MM.1S (cell line): ENCODE data around the gene MLLT1.

Experiments used
- DNase-seq: peaks from one replicate; pipeline ENCODE4 v3.0.0-alpha.2; 2015
- H2AFZ ChIP-seq: fragments of 300-600 bp; sonication (generic); 2 replicates; pipeline ENCODE4 v1.6.0; 2016; ENCODE audit warnings: antibody characterized with exemption, low read length
- H3F3A ChIP-seq: fragments of 300-600 bp; sonication (generic); 2 replicates; pipeline ENCODE4 v1.6.1; 2016; ENCODE audit warnings: mild to moderate bottlenecking, antibody characterized with exemption, low read length, moderate library complexity, mixed read lengths; ENCODE audit not compliant: insufficient read depth
- H3K27ac ChIP-seq: fragments of 300-600 bp; sonication (generic); 2 replicates; pipeline ENCODE4 v1.5.1; 2016; ENCODE audit warnings: mild to moderate bottlenecking, low read length
- H3K27me3 ChIP-seq: fragments of 300-600 bp; sonication (generic); replicated peaks from 2 replicates; pipeline ENCODE4 v1.6.0; 2016; ENCODE audit warnings: low read length; ENCODE audit not compliant: insufficient read depth
- H3K36me3 ChIP-seq: fragments of 300-600 bp; sonication (generic); replicated peaks from 2 replicates; pipeline ENCODE4 v1.6.1; 2016; ENCODE audit warnings: mild to moderate bottlenecking, low read length, mixed read lengths; ENCODE audit not compliant: insufficient read depth
- H3K4me1 ChIP-seq: fragments of 300-600 bp; sonication (generic); 2 replicates; pipeline ENCODE4 v1.6.1; 2016; ENCODE audit warnings: low read length, mixed read lengths
- H3K4me2 ChIP-seq: fragments of 300-600 bp; sonication (generic); 2 replicates; pipeline ENCODE4 v1.6.0; 2016; ENCODE audit warnings: low read depth, low read length
- H3K4me3 ChIP-seq: fragments of 300-600 bp; sonication (generic); 2 replicates; pipeline ENCODE4 v1.5.1; 2016; ENCODE audit warnings: low read length, mixed read lengths
- H3K79me2 ChIP-seq: fragments of 300-600 bp; sonication (generic); 2 replicates; pipeline ENCODE4 v1.6.1; 2016; ENCODE audit warnings: mixed run types, low read length, mixed read lengths
- H3K9ac ChIP-seq: fragments of 300-600 bp; sonication (generic); 2 replicates; pipeline ENCODE4 v1.6.1; 2016; ENCODE audit warnings: low read length, mixed read lengths
- H3K9me2 ChIP-seq: fragments of 300-600 bp; sonication (generic); replicated peaks from 2 replicates; pipeline ENCODE4 v1.6.1; 2016; ENCODE audit warnings: mild to moderate bottlenecking, low read length, mixed read lengths; ENCODE audit not compliant: insufficient read depth
- H3K9me3 ChIP-seq: fragments of 300-600 bp; sonication (generic); replicated peaks from 2 replicates; pipeline ENCODE4 v1.6.1; 2016; ENCODE audit warnings: mild to moderate bottlenecking, low read length, mixed read lengths; ENCODE audit not compliant: insufficient read depth
- H4K20me1 ChIP-seq: fragments of 300-600 bp; sonication (generic); 2 replicates; pipeline ENCODE4 v1.6.1; 2016; ENCODE audit warnings: mild to moderate bottlenecking, low read length, moderate library complexity, mixed read lengths; ENCODE audit not compliant: insufficient read depth
- CTCF ChIP-seq: fragments of 300-600 bp; sonication (generic); IDR thresholded peaks from 2 replicates; pipeline ENCODE4 v1.5.1; 2016; ENCODE audit warnings: antibody characterized with exemption, low read length, mixed read lengths
- EZH2 ChIP-seq: fragments of 300-600 bp; sonication (generic); optimal IDR thresholded peaks from 2 replicates; pipeline ENCODE3; 2017; ENCODE audit warnings: low read depth, mild to moderate bottlenecking, antibody characterized with exemption, low read length, mixed read lengths
- EZH2phosphoT487 ChIP-seq: fragments of 300-600 bp; sonication (generic); IDR thresholded peaks from 2 replicates; pipeline ENCODE4 v1.6.1; 2018; ENCODE audit warnings: antibody characterized with exemption, low read length

MLLT1 gene

GRCh38 chr19:6220385-6221191 is 59.2 kb downstream of the MLLT1 start:
- no peaks in the 10 kb centered on the region for H3K9me3 ChIP-seq
- H3K9ac ChIP-seq = no peak overlapping the region
- peaks cover 12% of the 10 kb centered on the region for H3K79me2 ChIP-seq
- no peaks in the 10 kb centered on the region for H3K4me1 ChIP-seq
- no peak for TF ChIP-seq EZH2
- no peak for TF ChIP-seq CTCF
- no peak for TF ChIP-seq EZH2phosphoT487
- no peak overlapping the region for H3K4me2 ChIP-seq
- no peaks in the 10 kb centered on the region for H4K20me1 ChIP-seq
- no peaks in the 10 kb centered on the region for H3K27me3 ChIP-seq
- H3K36me3 ChIP-seq = no peaks in the 10 kb centered on the region
- DNase-seq = no peak
- no peak overlapping the region for H3K4me3 ChIP-seq
- no peaks in the 10 kb centered on the region for H3F3A ChIP-seq
- no peak overlapping the region for H3K27ac ChIP-seq
- H2AFZ ChIP-seq = no peak overlapping the region
- H3K9me2 ChIP-seq = no peaks in the 10 kb centered on the region

DNA sequence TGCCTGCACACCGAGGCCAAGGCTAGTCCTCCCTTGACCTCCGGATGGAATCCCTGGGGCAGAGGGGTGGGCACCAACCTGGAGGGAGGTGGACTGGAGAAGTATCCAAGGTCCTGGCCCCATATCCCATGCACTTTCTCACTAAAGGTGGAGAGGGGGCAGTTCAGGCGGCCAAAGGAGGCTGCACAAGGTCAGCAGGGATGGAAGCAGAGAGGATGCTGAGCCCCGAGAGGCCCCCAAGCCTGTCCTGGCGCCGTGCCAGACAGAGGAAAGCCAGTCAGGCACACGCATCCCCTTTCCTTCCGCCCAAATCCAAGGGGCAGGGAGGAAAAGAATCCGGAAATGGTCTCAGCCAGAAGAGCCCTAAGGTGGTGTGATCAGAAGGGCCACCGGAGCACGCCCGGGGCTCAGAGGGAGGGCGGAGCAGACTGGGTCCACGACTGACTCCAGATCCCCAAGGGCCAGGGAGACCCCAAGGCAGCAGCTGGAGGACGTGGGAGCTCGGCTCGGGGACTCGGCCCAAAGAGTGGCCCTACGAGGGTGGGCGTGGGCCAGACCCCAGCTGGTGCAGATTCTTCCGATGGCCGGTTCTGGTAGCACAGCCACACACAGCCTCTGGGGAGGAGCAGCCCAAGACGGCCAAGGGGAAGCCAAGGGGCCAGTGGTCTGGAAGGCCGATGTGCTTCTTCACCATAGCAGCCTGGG is 60.0 kb downstream of the MLLT1 start:
- Histone ChIP-seq H3K4me3 (no peak overlapping the region), H3K27ac (no peak overlapping the region), H3K9ac (no peak overlapping the region), H3K4me2 (no peak overlapping the region), H4K20me1 (no peaks in the 10 kb centered on the region), H3F3A (no peaks in the 10 kb centered on the region), H3K27me3 (no peaks in the 10 kb centered on the region), H3K9me2 (no peaks in the 10 kb centered on the region), H3K4me1 (no peaks in the 10 kb centered on the region), H3K36me3 (no peaks in the 10 kb centered on the region), H3K79me2 (peaks cover 7% of the 10 kb centered on the region), H3K9me3 (no peaks in the 10 kb centered on the region), H2AFZ (no peak overlapping the region)
- no peak for TF ChIP-seq EZH2phosphoT487
- TF ChIP-seq CTCF = no peak
- no peak for TF ChIP-seq EZH2
- no peak for DNase-seq

GRCh38 chr19:6219147-6219525 is 60.6 kb downstream of the MLLT1 start:
- Histone ChIP-seq H3K27me3 (no peaks in the 10 kb centered on the region), H3K36me3 (no peaks in the 10 kb centered on the region), H3K9me3 (no peaks in the 10 kb centered on the region), H4K20me1 (no peaks in the 10 kb centered on the region), H2AFZ (no peak overlapping the region), H3K4me2 (no peak overlapping the region), H3K9ac (no peak overlapping the region), H3K27ac (no peak overlapping the region), H3K9me2 (no peaks in the 10 kb centered on the region), H3K4me1 (no peaks in the 10 kb centered on the region), H3K79me2 (peaks cover 3% of the 10 kb centered on the region), H3F3A (no peaks in the 10 kb centered on the region), H3K4me3 (no peak overlapping the region)
- TF ChIP-seq EZH2 (no peak), CTCF (no peak), EZH2phosphoT487 (no peak)
- DNase-seq = no peak
